ENCODE data around the gene SLC30A10. TPM values are rescaled to one million over a fixed set of nuclear protein-coding genes. Genes with fewer than 3 reads are reported as not detected.

Gene SLC30A10
- 0.63 and 0.73 TPM in 2 replicates for total RNA-seq
- long read RNA-seq, partial matches to known transcripts = 1 of 8 reads
- long read RNA-seq, other reads (novel, unspliced or antisense) = 7 of 8 reads

DNA sequence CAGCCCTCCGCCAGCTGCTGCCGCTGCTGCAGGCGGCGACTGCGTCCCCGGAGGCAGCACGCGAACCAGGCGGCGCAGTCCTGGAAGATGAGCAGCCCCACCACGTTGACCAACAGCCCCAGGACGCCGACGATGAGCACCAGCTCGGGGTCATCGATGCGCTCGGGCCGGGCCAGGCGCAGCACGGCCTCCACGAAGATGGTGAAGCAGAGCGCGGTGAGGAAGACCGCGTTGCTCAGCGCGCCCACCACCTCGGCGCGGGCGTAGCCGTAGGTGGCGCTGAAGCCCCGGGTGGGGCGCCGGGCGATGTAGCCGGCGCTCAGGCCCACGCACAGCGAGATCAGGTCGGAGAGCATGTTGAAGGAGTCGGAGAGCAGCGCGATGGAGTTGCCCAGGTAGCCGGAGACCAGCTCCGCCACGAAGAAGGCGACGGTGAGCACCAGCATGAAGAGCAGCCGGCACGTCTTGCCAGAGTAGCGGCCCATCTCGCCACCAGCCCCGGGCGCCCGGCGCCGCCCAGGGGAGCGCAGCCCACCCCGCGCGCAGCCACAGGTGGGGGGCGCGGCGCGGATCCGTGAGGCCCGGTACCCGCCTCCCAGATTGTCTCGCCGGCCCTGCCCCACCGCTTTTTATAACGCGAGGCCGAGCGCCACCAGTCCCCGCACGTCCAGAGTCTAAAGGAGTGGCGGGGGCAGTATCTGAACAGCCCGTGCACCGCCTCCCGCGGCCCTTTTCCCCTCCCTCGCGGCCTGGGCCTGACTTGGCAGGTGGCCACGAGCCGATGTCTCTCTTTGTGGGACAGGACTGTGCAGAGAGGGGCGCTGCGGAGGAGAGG lies at the start of gene SLC30A10:
TSS of gene SLC30A10 (minus strand) at position 602 of the 835 bp plus-strand sequence. CDS start at position 485, 117 bp downstream.
- Mint-ChIP-seq H3K36me3 (ENCODE audit: low read depth) (no peaks in the 10 kb centered on the region), H3K4me3 (peak within 1 kb of the TSS; percentile 86), H3K9me3 (no peaks in the 10 kb centered on the region), H3K4me1 (peaks cover 5% of the 10 kb centered on the region), H3K27ac (ENCODE audit: unreplicated experiment) (peak within 1 kb of the TSS; percentile 19), H3K27me3 (ENCODE audit: low read depth) (peaks cover 46% of the 10 kb centered on the region)
- peak; percentile 28 for DNase-seq (ENCODE audit: low read depth, low spot score)
- TF ChIP-seq, protein P1, sequence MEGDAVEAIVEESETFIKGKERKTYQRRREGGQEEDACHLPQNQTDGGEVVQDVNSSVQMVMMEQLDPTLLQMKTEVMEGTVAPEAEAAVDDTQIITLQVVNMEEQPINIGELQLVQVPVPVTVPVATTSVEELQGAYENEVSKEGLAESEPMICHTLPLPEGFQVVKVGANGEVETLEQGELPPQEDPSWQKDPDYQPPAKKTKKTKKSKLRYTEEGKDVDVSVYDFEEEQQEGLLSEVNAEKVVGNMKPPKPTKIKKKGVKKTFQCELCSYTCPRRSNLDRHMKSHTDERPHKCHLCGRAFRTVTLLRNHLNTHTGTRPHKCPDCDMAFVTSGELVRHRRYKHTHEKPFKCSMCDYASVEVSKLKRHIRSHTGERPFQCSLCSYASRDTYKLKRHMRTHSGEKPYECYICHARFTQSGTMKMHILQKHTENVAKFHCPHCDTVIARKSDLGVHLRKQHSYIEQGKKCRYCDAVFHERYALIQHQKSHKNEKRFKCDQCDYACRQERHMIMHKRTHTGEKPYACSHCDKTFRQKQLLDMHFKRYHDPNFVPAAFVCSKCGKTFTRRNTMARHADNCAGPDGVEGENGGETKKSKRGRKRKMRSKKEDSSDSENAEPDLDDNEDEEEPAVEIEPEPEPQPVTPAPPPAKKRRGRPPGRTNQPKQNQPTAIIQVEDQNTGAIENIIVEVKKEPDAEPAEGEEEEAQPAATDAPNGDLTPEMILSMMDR (conservative IDR thresholded peaks at IDR 0.05) = no peak

DNA sequence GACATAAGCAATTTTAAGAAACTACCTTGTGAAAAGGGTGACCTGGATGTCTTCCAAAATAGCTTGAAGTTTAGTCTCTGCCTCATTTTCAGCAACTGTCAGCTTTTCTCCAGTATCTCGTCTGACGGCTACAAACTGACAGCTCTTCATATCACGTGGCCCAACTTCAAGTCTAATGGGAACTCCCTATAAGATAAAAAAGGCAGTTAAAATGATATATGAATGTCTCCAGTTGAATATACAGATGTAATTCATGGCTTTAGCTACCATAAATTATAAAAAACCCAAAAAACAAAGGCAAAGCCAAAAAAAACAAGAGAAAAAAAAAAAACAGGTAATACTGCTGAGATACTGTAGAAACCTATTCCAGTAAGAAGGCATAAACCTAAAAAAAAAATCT lies 44.9 kb upstream of the SLC30A10 start:
- DNase-seq (ENCODE audit: low read depth, low spot score) = no peak
- no peaks in the 10 kb centered on the region for H3K9me3 Mint-ChIP-seq
- H3K27ac Mint-ChIP-seq (ENCODE audit: unreplicated experiment) = no peak overlapping the region
- TF ChIP-seq, protein P1 (conservative IDR thresholded peaks at IDR 0.05) = no peak
- no peak overlapping the region for H3K4me3 Mint-ChIP-seq
- no peaks in the 10 kb centered on the region for H3K4me1 Mint-ChIP-seq
- no peaks in the 10 kb centered on the region for H3K27me3 Mint-ChIP-seq (ENCODE audit: low read depth)
- peaks cover 8% of the 10 kb centered on the region for H3K36me3 Mint-ChIP-seq (ENCODE audit: low read depth)

DNA sequence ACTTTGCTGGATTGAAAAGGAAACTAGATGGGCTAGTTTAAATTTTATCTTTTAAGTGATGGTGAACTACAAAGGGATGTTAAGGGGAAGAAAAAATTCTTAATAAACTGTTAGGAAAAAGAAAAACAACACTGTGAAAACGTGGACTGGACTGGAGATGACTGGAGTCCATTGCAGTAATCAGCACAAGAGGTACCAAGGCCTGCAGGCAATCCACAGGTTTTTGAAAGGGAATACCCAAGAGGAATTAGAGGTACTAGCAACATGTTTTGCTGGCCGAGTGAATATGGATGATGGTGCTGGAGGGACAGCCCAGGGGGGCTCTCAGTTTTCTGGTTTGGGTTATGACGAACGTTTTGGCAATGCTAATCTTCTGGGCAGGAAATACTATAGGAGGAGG lies 39.0 kb upstream of the SLC30A10 start:
- no peak overlapping the region for H3K4me3 Mint-ChIP-seq
- no peaks in the 10 kb centered on the region for H3K27me3 Mint-ChIP-seq (ENCODE audit: low read depth)
- H3K4me1 Mint-ChIP-seq = no peaks in the 10 kb centered on the region
- H3K36me3 Mint-ChIP-seq (ENCODE audit: low read depth) = peaks cover 13% of the 10 kb centered on the region
- DNase-seq (ENCODE audit: low read depth, low spot score) = no peak
- H3K9me3 Mint-ChIP-seq = no peaks in the 10 kb centered on the region
- H3K27ac Mint-ChIP-seq (ENCODE audit: unreplicated experiment) = no peak overlapping the region
- TF ChIP-seq, protein P1 (conservative IDR thresholded peaks at IDR 0.05) = no peak

DNA sequence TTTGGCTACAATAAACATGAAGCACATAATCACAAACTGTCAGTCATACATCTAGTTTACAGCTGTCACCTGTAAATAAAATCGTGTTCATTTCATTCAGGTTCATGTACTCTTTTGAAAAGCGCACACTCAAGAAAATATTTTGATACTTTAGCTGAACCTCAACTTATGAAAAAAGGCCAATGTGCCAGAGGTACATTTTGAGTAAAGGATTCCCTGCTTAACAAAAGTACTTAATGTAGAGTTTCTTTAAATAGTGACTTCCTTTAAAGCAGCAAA lies 37.7 kb upstream of the SLC30A10 start:
- Mint-ChIP-seq H3K4me3 (no peak overlapping the region), H3K9me3 (no peaks in the 10 kb centered on the region), H3K36me3 (ENCODE audit: low read depth) (peaks cover 13% of the 10 kb centered on the region), H3K27ac (ENCODE audit: unreplicated experiment) (no peak overlapping the region), H3K27me3 (ENCODE audit: low read depth) (no peaks in the 10 kb centered on the region), H3K4me1 (no peaks in the 10 kb centered on the region)
- DNase-seq (ENCODE audit: low read depth, low spot score) = no peak
- TF ChIP-seq, protein P1 (conservative IDR thresholded peaks at IDR 0.05) = no peak

DNA sequence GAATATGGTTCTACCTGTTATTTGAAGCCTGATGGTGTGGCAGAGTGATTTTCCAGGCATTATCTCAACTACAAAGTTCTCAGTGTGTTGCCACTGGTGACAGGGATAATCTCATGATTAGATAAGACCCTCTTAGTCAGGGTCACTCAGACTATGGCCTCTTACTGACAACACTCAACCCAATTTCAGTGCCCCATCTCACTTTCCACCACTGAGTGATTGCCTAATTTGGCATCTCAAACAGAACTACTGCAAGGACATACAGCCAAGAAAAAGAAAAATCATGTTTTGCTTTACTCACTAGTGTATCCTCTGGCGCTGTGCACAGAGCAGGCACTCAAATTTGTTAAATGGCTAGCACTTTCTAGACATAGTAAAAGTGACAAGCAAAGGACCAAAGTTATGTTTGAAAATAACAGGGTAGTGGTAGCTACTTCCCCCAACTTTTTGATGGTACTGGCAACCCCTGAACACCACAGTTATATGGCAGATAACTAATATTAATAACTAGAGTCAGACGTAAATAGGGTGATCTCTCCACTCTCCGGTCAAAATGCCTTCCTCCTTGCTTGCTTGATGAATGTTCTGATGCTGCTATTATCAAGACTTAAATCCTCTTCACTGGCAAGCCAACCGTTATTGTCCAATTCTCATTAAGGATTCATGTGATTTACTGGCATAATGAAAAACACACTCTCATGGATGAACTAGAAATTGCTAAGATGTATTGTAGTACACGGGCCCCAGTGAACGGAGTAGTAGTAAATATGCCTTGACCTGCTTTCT lies 37.1 kb upstream of the SLC30A10 start:
- TF ChIP-seq, protein P1 (conservative IDR thresholded peaks at IDR 0.05) = no peak
- Mint-ChIP-seq H3K36me3 (ENCODE audit: low read depth) (peaks cover 13% of the 10 kb centered on the region), H3K4me3 (no peak overlapping the region), H3K27ac (ENCODE audit: unreplicated experiment) (no peak overlapping the region), H3K4me1 (no peaks in the 10 kb centered on the region), H3K9me3 (no peaks in the 10 kb centered on the region), H3K27me3 (ENCODE audit: low read depth) (no peaks in the 10 kb centered on the region)
- DNase-seq (ENCODE audit: low read depth, low spot score) = no peak

All from neural crest cell (in vitro differentiated cells).